Astrocyte (in vitro differentiated cells and primary cell): ENCODE measurements around the gene RASL10B. TPM values are rescaled to one million over a fixed set of nuclear protein-coding genes. Genes with fewer than 3 reads are reported as not detected.

Experiments used
- DNase-seq: peaks from one replicate; pipeline ENCODE4 v3.0.0-alpha.2; 2010; ENCODE audit warnings: low read depth
- FAIRE-seq: peaks from 2 replicates; lab custom pipeline; 2011; peaks lifted over from hg19 to GRCh38; lab: Jason Lieb, UNC
- H2AFZ ChIP-seq: 2 replicates; pipeline ENCODE4 v1.6.0; 2012; ENCODE audit warnings: low read depth, low read length, inconsistent platforms
- H3K27ac ChIP-seq: 2 replicates; pipeline ENCODE4 v1.5.1; 2011; ENCODE audit warnings: low read depth, low read length, inconsistent platforms
- H3K27me3 ChIP-seq: 2 replicates; pipeline ENCODE4 v1.6.0; 2011; ENCODE audit warnings: low read length, inconsistent platforms; ENCODE audit not compliant: insufficient read depth
- H3K36me3 ChIP-seq: 2 replicates; pipeline ENCODE4 v1.5.1; 2011; ENCODE audit warnings: low read length, inconsistent platforms; ENCODE audit not compliant: insufficient read depth
- H3K4me1 ChIP-seq: 2 replicates; pipeline ENCODE4 v1.5.1; 2011; ENCODE audit warnings: low read length, inconsistent platforms; ENCODE audit not compliant: insufficient read depth
- H3K4me2 ChIP-seq: 2 replicates; pipeline ENCODE4 v1.6.0; 2012; ENCODE audit warnings: low read length, inconsistent platforms
- H3K4me3 ChIP-seq: 2 replicates; pipeline ENCODE4 v1.5.1; 2011; ENCODE audit warnings: low read depth, mild to moderate bottlenecking, low read length, inconsistent platforms; ENCODE audit not compliant: insufficient read depth
- H3K79me2 ChIP-seq: 2 replicates; pipeline ENCODE4 v1.6.0; 2012; ENCODE audit warnings: mild to moderate bottlenecking, low read length, inconsistent platforms; ENCODE audit not compliant: insufficient read depth
- H3K9ac ChIP-seq: 2 replicates; pipeline ENCODE4 v1.6.0; 2012; ENCODE audit warnings: mild to moderate bottlenecking, low read length, inconsistent platforms
- H3K9me3 ChIP-seq: 2 replicates; pipeline ENCODE4 v1.5.1; 2012; ENCODE audit warnings: low read depth, mild to moderate bottlenecking, low read length, inconsistent platforms; ENCODE audit not compliant: insufficient read depth
- H4K20me1 ChIP-seq: 2 replicates; pipeline ENCODE4 v1.6.0; 2012; ENCODE audit warnings: low read length, inconsistent platforms; ENCODE audit not compliant: insufficient read depth
- H3K27ac Mint-ChIP-seq: one replicate; pipeline ENCODE4 v1.8.0; 2021; ENCODE audit warnings: mild to moderate bottlenecking, mixed read lengths; ENCODE audit not compliant: unreplicated experiment
- H3K27me3 Mint-ChIP-seq: one replicate; pipeline ENCODE4 v1.8.0; 2021; ENCODE audit warnings: low read depth, mixed read lengths; ENCODE audit not compliant: unreplicated experiment
- H3K36me3 Mint-ChIP-seq: one replicate; pipeline ENCODE4 v1.8.0; 2021; ENCODE audit warnings: low read depth, mixed read lengths; ENCODE audit not compliant: unreplicated experiment
- H3K4me1 Mint-ChIP-seq: one replicate; pipeline ENCODE4 v1.8.0; 2021; ENCODE audit warnings: low read depth, mixed read lengths; ENCODE audit not compliant: unreplicated experiment
- H3K4me3 Mint-ChIP-seq: one replicate; pipeline ENCODE4 v1.8.0; 2021; ENCODE audit warnings: mild to moderate bottlenecking, moderate library complexity, mixed read lengths; ENCODE audit not compliant: unreplicated experiment
- H3K9me3 Mint-ChIP-seq: one replicate; pipeline ENCODE4 v1.8.0; 2021; ENCODE audit warnings: mild to moderate bottlenecking, mixed read lengths; ENCODE audit not compliant: unreplicated experiment
- CTCF ChIP-seq: IDR thresholded peaks from 2 replicates; pipeline ENCODE4 v1.5.1; 2011; ENCODE audit warnings: low read depth, mild to moderate bottlenecking, inconsistent platforms, low read length, moderate library complexity; ENCODE audit not compliant: insufficient read depth
- EZH2 ChIP-seq: IDR thresholded peaks from 2 replicates; pipeline ENCODE4 v1.6.1; 2012; ENCODE audit warnings: mild to moderate bottlenecking, low read length, inconsistent platforms; ENCODE audit not compliant: insufficient read depth
- total RNA-seq: library from RNA; stranded (reverse); gene quantifications from 2 replicates; pipeline ENCODE4 v1.2.1, GENCODE V29; 2021

Gene RASL10B
- total RNA-seq, 1 donor from 2014 or later = 21.7 TPM

GRCh38 chr17:35788477-35789368, 57.3 kb downstream of the RASL10B start:
- Histone ChIP-seq H3K27ac (peak overlapping the region; percentile 74), H3K36me3 (no peaks in the 10 kb centered on the region), H3K9me3 (no peaks in the 10 kb centered on the region), H3K79me2 (no peaks in the 10 kb centered on the region), H3K9ac (peak overlapping the region; percentile 59), H3K4me2 (peak overlapping the region; percentile 73), H3K4me3 (peak overlapping the region; percentile 31), H2AFZ (peak overlapping the region; percentile 49), H4K20me1 (no peaks in the 10 kb centered on the region), H3K4me1 (peaks cover 24% of the 10 kb centered on the region), H3K27me3 (peaks cover 8% of the 10 kb centered on the region)
- TF ChIP-seq EZH2 (no peak), CTCF (no peak)
- Mint-ChIP-seq H3K9me3 (no peaks in the 10 kb centered on the region), H3K4me3 (peak overlapping the region; percentile 2), H3K36me3 (no peaks in the 10 kb centered on the region), H3K27me3 (peaks cover 20% of the 10 kb centered on the region), H3K4me1 (peaks cover 26% of the 10 kb centered on the region), H3K27ac (peak overlapping the region; percentile 97)
- peak; percentile 88 for DNase-seq
- no peak for FAIRE-seq

- H3K9me3 Mint-ChIP-seq = no peaks in the 10 kb centered on the region
- H3K36me3 Mint-ChIP-seq = no peaks in the 10 kb centered on the region
- H3K27ac ChIP-seq = no peak overlapping the region
- H3K4me2 ChIP-seq = no peak overlapping the region
- no peak overlapping the region for H3K4me3 ChIP-seq
- H3K79me2 ChIP-seq = no peaks in the 10 kb centered on the region
- TF ChIP-seq EZH2 = no peak
- no peak for TF ChIP-seq CTCF
- H2AFZ ChIP-seq = no peak overlapping the region
- peaks cover 35% of the 10 kb centered on the region for H3K27me3 Mint-ChIP-seq
- no peaks in the 10 kb centered on the region for H3K9me3 ChIP-seq
- no peak overlapping the region for H3K9ac ChIP-seq
- peaks cover 31% of the 10 kb centered on the region for H3K4me1 ChIP-seq
- no peaks in the 10 kb centered on the region for H3K36me3 ChIP-seq
- H3K27ac Mint-ChIP-seq = no peak overlapping the region
- peaks cover 14% of the 10 kb centered on the region for H3K27me3 ChIP-seq
- FAIRE-seq (no peak), DNase-seq (no peak)
- no peak overlapping the region for H3K4me3 Mint-ChIP-seq
- H4K20me1 ChIP-seq = no peaks in the 10 kb centered on the region
- H3K4me1 Mint-ChIP-seq = peaks cover 26% of the 10 kb centered on the region
Measured at GRCh38 chr17:35790841-35791240, 59.4 kb downstream of the RASL10B start.
